Transverse colon (tissue), 4 donors: ENCODE data around the gene RAB20.

Experiments used
- CTCF ChIP-seq, 5 experiments: fragments of 200-600 bp in 3 of 5; fragments of 450-650 bp in 2 of 5; sonication (generic) in 3 of 5; IDR thresholded peaks; 1 replicate in 2 of 5; 2 replicates in 3 of 5; pipeline ENCODE4 v1.5.1; 2016 to 2017; ENCODE audit warnings: antibody characterized with exemption in 5 of 5, inconsistent platforms in 3 of 5, mild to moderate bottlenecking in 2 of 5, moderate library complexity in 1 of 5
- POLR2AphosphoS5 ChIP-seq, 3 donors: sonication (generic); formaldehyde crosslinking; IDR thresholded peaks; one replicate each; pipeline ENCODE4 v1.6.1; 2016; ENCODE audit warnings: antibody characterized with exemption in 3 of 3

GRCh38 chr13:110551284-110551683 lies 10.2 kb downstream of the RAB20 start:
- no peak for TF ChIP-seq CTCF (IDR thresholded peaks at IDR 0.05)
- TF ChIP-seq POLR2AphosphoS5 (IDR thresholded peaks at IDR 0.05): no peak
